ENCODE results near the gene SERTAD3. TPM values are rescaled to one million over a fixed set of nuclear protein-coding genes. Genes with fewer than 3 reads are reported as not detected.
"Not testable (repeated sequence)": the region's sequence is repeated elsewhere in the genome, so short reads cannot be mapped to it uniquely, and the experiment has no call there.

The SERTAD3 gene
- total and polyA plus RNA-seq, 2 donors = 17.6 to 35.2 TPM

- Histone ChIP-seq H3K9me3 (ENCODE audit: control insufficient read depth in 2 of 2, insufficient read depth in 1 of 2, low read length in 1 of 2) (no peaks in the 10 kb centered on the region), H3K36me3 (ENCODE audit: control insufficient read depth in 2 of 2, insufficient read depth in 2 of 2, low read length in 1 of 2) (peaks cover 19 to 22% of the 10 kb centered on the region in 2 donors), H3K4me1 (ENCODE audit: control insufficient read depth in 2 of 2, insufficient read depth in 2 of 2, low read length in 2 of 2) (peaks cover 13 to 24% of the 10 kb centered on the region in 2 donors), H3K27ac (ENCODE audit: low read depth in 1 of 2, low read length in 1 of 2) (no peak overlapping the region), H3K27me3 (ENCODE audit: control insufficient read depth in 2 of 2, insufficient read depth in 1 of 2, low read length in 1 of 2) (no peaks in the 10 kb centered on the region), H3K4me3 (ENCODE audit: low read length in 2 of 2) (no peak overlapping the region)
- WGBS = 99% methylated on average over 3 of the region's 3 CpGs
- DNase-seq (ENCODE audit: low read depth in 6 of 9, low spot score in 9 of 9) = no peak
Observed at GRCh38 chr19:40438284-40438683, 5.9 kb downstream of the SERTAD3 start.

GRCh38 chr19:40433391-40434216, 10.5 kb downstream of the SERTAD3 start:
- H3K27ac ChIP-seq (ENCODE audit: low read depth in 1 of 2, low read length in 1 of 2) = peak overlapping the region; percentile 88 to 91
- peaks cover 10 to 17% of the 10 kb centered on the region in 2 donors for H3K4me1 ChIP-seq (ENCODE audit: control insufficient read depth in 2 of 2, insufficient read depth in 2 of 2, low read length in 2 of 2)
- peak overlapping the region; percentile 38 to 76 for H3K4me3 ChIP-seq (ENCODE audit: low read length in 2 of 2)
- DNase-seq (ENCODE audit: low read depth in 6 of 9, low spot score in 9 of 9) = peak in 5 of 9 donors; percentile 39 to 75 (median 51)
- H3K9me3 ChIP-seq (ENCODE audit: control insufficient read depth in 2 of 2, insufficient read depth in 1 of 2, low read length in 1 of 2) = no peaks in the 10 kb centered on the region
- H3K27me3 ChIP-seq (ENCODE audit: control insufficient read depth in 2 of 2, insufficient read depth in 1 of 2, low read length in 1 of 2) = no peaks in the 10 kb centered on the region
- 6% methylated on average over 50 of the region's 50 CpGs for WGBS
- H3K36me3 ChIP-seq (ENCODE audit: control insufficient read depth in 2 of 2, insufficient read depth in 2 of 2, low read length in 1 of 2) = no peaks in the 10 kb centered on the region

- H3K9me3 ChIP-seq (ENCODE audit: control insufficient read depth in 2 of 2, insufficient read depth in 1 of 2, low read length in 1 of 2); H3K27me3 ChIP-seq (ENCODE audit: control insufficient read depth in 2 of 2, insufficient read depth in 1 of 2, low read length in 1 of 2); H3K4me3 ChIP-seq (ENCODE audit: low read length in 2 of 2); DNase-seq (ENCODE audit: low read depth in 6 of 9, low spot score in 9 of 9); H3K36me3 ChIP-seq (ENCODE audit: control insufficient read depth in 2 of 2, insufficient read depth in 2 of 2, low read length in 1 of 2): not testable (repeated sequence)
- peaks cover 10 to 17% of the 10 kb centered on the region in 2 donors for H3K4me1 ChIP-seq (ENCODE audit: control insufficient read depth in 2 of 2, insufficient read depth in 2 of 2, low read length in 2 of 2)
- peak overlapping the region in 1 of 2 donors; percentile 88 for H3K27ac ChIP-seq (ENCODE audit: low read depth in 1 of 2, low read length in 1 of 2)
- WGBS = 95% methylated on average over 7 of the region's 7 CpGs
Observed at GRCh38 chr19:40432760-40433159, 11.4 kb downstream of the SERTAD3 start.

GRCh38 chr19:40431698-40432097, 12.4 kb downstream of the SERTAD3 start:
- Histone ChIP-seq H3K9me3 (ENCODE audit: control insufficient read depth in 2 of 2, insufficient read depth in 1 of 2, low read length in 1 of 2) (no peaks in the 10 kb centered on the region), H3K27ac (ENCODE audit: low read depth in 1 of 2, low read length in 1 of 2) (no peak overlapping the region), H3K27me3 (ENCODE audit: control insufficient read depth in 2 of 2, insufficient read depth in 1 of 2, low read length in 1 of 2) (peaks cover 0 to 2% of the 10 kb centered on the region in 2 donors), H3K4me3 (ENCODE audit: low read length in 2 of 2) (no peak overlapping the region), H3K4me1 (ENCODE audit: control insufficient read depth in 2 of 2, insufficient read depth in 2 of 2, low read length in 2 of 2) (peaks cover 10 to 17% of the 10 kb centered on the region in 2 donors), H3K36me3 (ENCODE audit: control insufficient read depth in 2 of 2, insufficient read depth in 2 of 2, low read length in 1 of 2) (no peaks in the 10 kb centered on the region)
- WGBS = over 99% methylated on average over 3 of the region's 3 CpGs
- no peak for DNase-seq (ENCODE audit: low read depth in 6 of 9, low spot score in 9 of 9)

GRCh38 chr19:40430242-40430641, 13.9 kb downstream of the SERTAD3 start:
- H3K27ac ChIP-seq (ENCODE audit: low read depth in 1 of 2, low read length in 1 of 2); H3K27me3 ChIP-seq (ENCODE audit: control insufficient read depth in 2 of 2, insufficient read depth in 1 of 2, low read length in 1 of 2); H3K9me3 ChIP-seq (ENCODE audit: control insufficient read depth in 2 of 2, insufficient read depth in 1 of 2, low read length in 1 of 2); H3K36me3 ChIP-seq (ENCODE audit: control insufficient read depth in 2 of 2, insufficient read depth in 2 of 2, low read length in 1 of 2); DNase-seq (ENCODE audit: low read depth in 6 of 9, low spot score in 9 of 9); H3K4me3 ChIP-seq (ENCODE audit: low read length in 2 of 2): not testable (repeated sequence)
- H3K4me1 ChIP-seq (ENCODE audit: control insufficient read depth in 2 of 2, insufficient read depth in 2 of 2, low read length in 2 of 2) = peaks cover 13 to 22% of the 10 kb centered on the region in 2 donors
- WGBS = 99% methylated on average over 10 of the region's 10 CpGs

GRCh38 chr19:40428197-40428596, 15.9 kb downstream of the SERTAD3 start:
- H3K4me3 ChIP-seq (ENCODE audit: low read length in 2 of 2); H3K36me3 ChIP-seq (ENCODE audit: control insufficient read depth in 2 of 2, insufficient read depth in 2 of 2, low read length in 1 of 2); DNase-seq (ENCODE audit: low read depth in 6 of 9, low spot score in 9 of 9); H3K27ac ChIP-seq (ENCODE audit: low read depth in 1 of 2, low read length in 1 of 2); H3K9me3 ChIP-seq (ENCODE audit: control insufficient read depth in 2 of 2, insufficient read depth in 1 of 2, low read length in 1 of 2); H3K27me3 ChIP-seq (ENCODE audit: control insufficient read depth in 2 of 2, insufficient read depth in 1 of 2, low read length in 1 of 2): not testable (repeated sequence)
- peaks cover 6 to 17% of the 10 kb centered on the region in 2 donors for H3K4me1 ChIP-seq (ENCODE audit: control insufficient read depth in 2 of 2, insufficient read depth in 2 of 2, low read length in 2 of 2)
- WGBS = 96% methylated on average over 7 of the region's 7 CpGs

- Histone ChIP-seq H3K9me3 (ENCODE audit: control insufficient read depth in 2 of 2, insufficient read depth in 1 of 2, low read length in 1 of 2) (no peaks in the 10 kb centered on the region), H3K4me3 (ENCODE audit: low read length in 2 of 2) (peak within 1 kb of the TSS; percentile 72 to 82), H3K4me1 (ENCODE audit: control insufficient read depth in 2 of 2, insufficient read depth in 2 of 2, low read length in 2 of 2) (peaks cover 10 to 22% of the 10 kb centered on the region in 2 donors), H3K27ac (ENCODE audit: low read depth in 1 of 2, low read length in 1 of 2) (peak within 1 kb of the TSS; percentile 87 to 94), H3K27me3 (ENCODE audit: control insufficient read depth in 2 of 2, insufficient read depth in 1 of 2, low read length in 1 of 2) (peaks cover 0 to 2% of the 10 kb centered on the region in 2 donors), H3K36me3 (ENCODE audit: control insufficient read depth in 2 of 2, insufficient read depth in 2 of 2, low read length in 1 of 2) (peaks cover 6 to 11% of the 10 kb centered on the region in 2 donors)
- WGBS = under 1% methylated on average over 75 of the region's 75 CpGs
- DNase-seq (ENCODE audit: low read depth in 6 of 9, low spot score in 9 of 9) = peak; percentile 97 to 100 (median 100)
Observed at GRCh38 chr19:40425450-40426287, 18.5 kb downstream of the SERTAD3 start, which contains the start of gene SERTAD1. Gene SERTAD1 (minus strand): TSS chr19:40425992. CDS start chr19:40423546, 2,446 bp downstream.

GRCh38 chr19:40424637-40425449, 19.3 kb downstream of the SERTAD3 start:
- WGBS = 3% methylated on average over 28 of the region's 28 CpGs
- peak in 1 of 9 donors; percentile 21 for DNase-seq (ENCODE audit: low read depth in 6 of 9, low spot score in 9 of 9)
- H3K27me3 ChIP-seq (ENCODE audit: control insufficient read depth in 2 of 2, insufficient read depth in 1 of 2, low read length in 1 of 2) = peaks cover 0 to 2% of the 10 kb centered on the region in 2 donors

More at GRCh38 chr19:40424637-40425449, 19.3 kb downstream of the SERTAD3 start:
- no peaks in the 10 kb centered on the region for H3K9me3 ChIP-seq (ENCODE audit: control insufficient read depth in 2 of 2, insufficient read depth in 1 of 2, low read length in 1 of 2)
- H3K4me1 ChIP-seq (ENCODE audit: control insufficient read depth in 2 of 2, insufficient read depth in 2 of 2, low read length in 2 of 2) = peaks cover 10 to 22% of the 10 kb centered on the region in 2 donors
- H3K36me3 ChIP-seq (ENCODE audit: control insufficient read depth in 2 of 2, insufficient read depth in 2 of 2, low read length in 1 of 2) = peaks cover 6 to 11% of the 10 kb centered on the region in 2 donors
- peak overlapping the region; percentile 87 to 94 for H3K27ac ChIP-seq (ENCODE audit: low read depth in 1 of 2, low read length in 1 of 2)
- H3K4me3 ChIP-seq (ENCODE audit: low read length in 2 of 2) = peak overlapping the region; percentile 72 to 82
